ENCODE measurements around the gene PSD.
A peak's percentile ranks its signal among the peaks of the same experiment; 100 is the strongest.

PSD gene

GRCh38 chr10:102424145-102424544 is 5.6 kb upstream of the PSD start:
- H3K36me3 ChIP-seq (ENCODE audit: control insufficient read depth, insufficient read depth, low read length), result peaks cover 8% of the 10 kb centered on the region
- H3K9me3 ChIP-seq (ENCODE audit: control insufficient read depth, insufficient read depth, low read length), result no peaks in the 10 kb centered on the region
- no peak overlapping the region for H3K4me3 ChIP-seq (ENCODE audit: low read depth, low read length)
- H3K27me3 ChIP-seq (ENCODE audit: control insufficient read depth, insufficient read depth, low read length), result no peaks in the 10 kb centered on the region
- H3K9ac ChIP-seq (ENCODE audit: low read depth, low read length), result no peak overlapping the region
- peaks cover 2% of the 10 kb centered on the region for H3K4me1 ChIP-seq (ENCODE audit: control insufficient read depth, insufficient read depth, low read length)

GRCh38 chr10:102423372-102423968 is 4.9 kb upstream of the PSD start:
- Histone ChIP-seq H3K9ac (ENCODE audit: low read depth, low read length) (no peak overlapping the region), H3K4me3 (ENCODE audit: low read depth, low read length) (no peak overlapping the region), H3K4me1 (ENCODE audit: control insufficient read depth, insufficient read depth, low read length) (peaks cover 2% of the 10 kb centered on the region), H3K27me3 (ENCODE audit: control insufficient read depth, insufficient read depth, low read length) (no peaks in the 10 kb centered on the region), H3K36me3 (ENCODE audit: control insufficient read depth, insufficient read depth, low read length) (peaks cover 8% of the 10 kb centered on the region), H3K9me3 (ENCODE audit: control insufficient read depth, insufficient read depth, low read length) (no peaks in the 10 kb centered on the region)

GRCh38 chr10:102422545-102423129 is 4.1 kb upstream of the PSD start:
- peak overlapping the region; percentile 60 for H3K9ac ChIP-seq (ENCODE audit: low read depth, low read length)
- peaks cover 2% of the 10 kb centered on the region for H3K4me1 ChIP-seq (ENCODE audit: control insufficient read depth, insufficient read depth, low read length)
- H3K27me3 ChIP-seq (ENCODE audit: control insufficient read depth, insufficient read depth, low read length), result no peaks in the 10 kb centered on the region
- peaks cover 8% of the 10 kb centered on the region for H3K36me3 ChIP-seq (ENCODE audit: control insufficient read depth, insufficient read depth, low read length)
- H3K9me3 ChIP-seq (ENCODE audit: control insufficient read depth, insufficient read depth, low read length), result no peaks in the 10 kb centered on the region
- peak overlapping the region; percentile 87 for H3K4me3 ChIP-seq (ENCODE audit: low read depth, low read length)

- peaks cover 2% of the 10 kb centered on the region for H3K4me1 ChIP-seq (ENCODE audit: control insufficient read depth, insufficient read depth, low read length)
- peak overlapping the region; percentile 77 for H3K9ac ChIP-seq (ENCODE audit: low read depth, low read length)
These were observed 3.4 kb upstream of the PSD start for GRCh38 chr10:102421757-102422512.

GRCh38 chr10:102421507-102421756 is 2.8 kb upstream of the PSD start:
- peak overlapping the region; percentile 77 for H3K9ac ChIP-seq (ENCODE audit: low read depth, low read length)
- peaks cover 2% of the 10 kb centered on the region for H3K4me1 ChIP-seq (ENCODE audit: control insufficient read depth, insufficient read depth, low read length)
- H3K9me3 ChIP-seq (ENCODE audit: control insufficient read depth, insufficient read depth, low read length), result no peaks in the 10 kb centered on the region
- H3K36me3 ChIP-seq (ENCODE audit: control insufficient read depth, insufficient read depth, low read length), result peaks cover 8% of the 10 kb centered on the region
- H3K27me3 ChIP-seq (ENCODE audit: control insufficient read depth, insufficient read depth, low read length), result no peaks in the 10 kb centered on the region
- peak overlapping the region; percentile 87 for H3K4me3 ChIP-seq (ENCODE audit: low read depth, low read length)

More at GRCh38 chr10:102421757-102422512, 3.4 kb upstream of the PSD start:
- peak overlapping the region; percentile 87 for H3K4me3 ChIP-seq (ENCODE audit: low read depth, low read length)
- peaks cover 8% of the 10 kb centered on the region for H3K36me3 ChIP-seq (ENCODE audit: control insufficient read depth, insufficient read depth, low read length)
- H3K9me3 ChIP-seq (ENCODE audit: control insufficient read depth, insufficient read depth, low read length), result no peaks in the 10 kb centered on the region
- H3K27me3 ChIP-seq (ENCODE audit: control insufficient read depth, insufficient read depth, low read length), result no peaks in the 10 kb centered on the region

- Histone ChIP-seq H3K9me3 (ENCODE audit: control insufficient read depth, insufficient read depth, low read length) (no peaks in the 10 kb centered on the region), H3K36me3 (ENCODE audit: control insufficient read depth, insufficient read depth, low read length) (peaks cover 8% of the 10 kb centered on the region), H3K27me3 (ENCODE audit: control insufficient read depth, insufficient read depth, low read length) (no peaks in the 10 kb centered on the region), H3K4me1 (ENCODE audit: control insufficient read depth, insufficient read depth, low read length) (peaks cover 2% of the 10 kb centered on the region), H3K4me3 (ENCODE audit: low read depth, low read length) (peak within 1 kb of the TSS; percentile 87), H3K9ac (ENCODE audit: low read depth, low read length) (peak within 1 kb of the TSS; percentile 77)
These were observed 2.3 kb upstream of the PSD start, which contains the start of gene FBXL15 for GRCh38 chr10:102420714-102421506. TSS of gene FBXL15 (plus strand) at chr10:102420836. CDS start at chr10:102421130, 294 bp downstream.

GRCh38 chr10:102420181-102420713 is 1.7 kb upstream of the PSD start:
- H3K9ac ChIP-seq (ENCODE audit: low read depth, low read length), result peak overlapping the region; percentile 48
- no peaks in the 10 kb centered on the region for H3K27me3 ChIP-seq (ENCODE audit: control insufficient read depth, insufficient read depth, low read length)
- H3K4me3 ChIP-seq (ENCODE audit: low read depth, low read length), result peak overlapping the region; percentile 87
- H3K4me1 ChIP-seq (ENCODE audit: control insufficient read depth, insufficient read depth, low read length), result peaks cover 2% of the 10 kb centered on the region
- peaks cover 8% of the 10 kb centered on the region for H3K36me3 ChIP-seq (ENCODE audit: control insufficient read depth, insufficient read depth, low read length)
- H3K9me3 ChIP-seq (ENCODE audit: control insufficient read depth, insufficient read depth, low read length), result no peaks in the 10 kb centered on the region

- peaks cover 2% of the 10 kb centered on the region for H3K4me1 ChIP-seq (ENCODE audit: control insufficient read depth, insufficient read depth, low read length)
- no peak overlapping the region for H3K9ac ChIP-seq (ENCODE audit: low read depth, low read length)
- H3K27me3 ChIP-seq (ENCODE audit: control insufficient read depth, insufficient read depth, low read length), result no peaks in the 10 kb centered on the region
- no peaks in the 10 kb centered on the region for H3K9me3 ChIP-seq (ENCODE audit: control insufficient read depth, insufficient read depth, low read length)
- peak overlapping the region; percentile 87 for H3K4me3 ChIP-seq (ENCODE audit: low read depth, low read length)
- peaks cover 8% of the 10 kb centered on the region for H3K36me3 ChIP-seq (ENCODE audit: control insufficient read depth, insufficient read depth, low read length)
These were observed 940 bp upstream of the PSD start for GRCh38 chr10:102419269-102420180.

GRCh38 chr10:102416695-102417094 is 1.9 kb downstream of the PSD start:
- no peaks in the 10 kb centered on the region for H3K4me1 ChIP-seq (ENCODE audit: control insufficient read depth, insufficient read depth, low read length)
- no peaks in the 10 kb centered on the region for H3K9me3 ChIP-seq (ENCODE audit: control insufficient read depth, insufficient read depth, low read length)
- no peak overlapping the region for H3K9ac ChIP-seq (ENCODE audit: low read depth, low read length)
- H3K36me3 ChIP-seq (ENCODE audit: control insufficient read depth, insufficient read depth, low read length), result no peaks in the 10 kb centered on the region
- H3K27me3 ChIP-seq (ENCODE audit: control insufficient read depth, insufficient read depth, low read length), result peaks cover 5% of the 10 kb centered on the region
- no peak overlapping the region for H3K4me3 ChIP-seq (ENCODE audit: low read depth, low read length)

GRCh38 chr10:102416283-102416682 is 2.3 kb downstream of the PSD start:
- Histone ChIP-seq H3K4me3 (ENCODE audit: low read depth, low read length) (no peak overlapping the region), H3K27me3 (ENCODE audit: control insufficient read depth, insufficient read depth, low read length) (peaks cover 9% of the 10 kb centered on the region), H3K9ac (ENCODE audit: low read depth, low read length) (no peak overlapping the region), H3K36me3 (ENCODE audit: control insufficient read depth, insufficient read depth, low read length) (no peaks in the 10 kb centered on the region), H3K4me1 (ENCODE audit: control insufficient read depth, insufficient read depth, low read length) (peaks cover 4% of the 10 kb centered on the region), H3K9me3 (ENCODE audit: control insufficient read depth, insufficient read depth, low read length) (no peaks in the 10 kb centered on the region)

GRCh38 chr10:102414749-102415148 is 3.8 kb downstream of the PSD start:
- H3K4me3 ChIP-seq (ENCODE audit: low read depth, low read length), result no peak overlapping the region
- no peaks in the 10 kb centered on the region for H3K9me3 ChIP-seq (ENCODE audit: control insufficient read depth, insufficient read depth, low read length)
- H3K27me3 ChIP-seq (ENCODE audit: control insufficient read depth, insufficient read depth, low read length), result peaks cover 22% of the 10 kb centered on the region
- H3K9ac ChIP-seq (ENCODE audit: low read depth, low read length), result no peak overlapping the region
- H3K36me3 ChIP-seq (ENCODE audit: control insufficient read depth, insufficient read depth, low read length), result no peaks in the 10 kb centered on the region
- peaks cover 11% of the 10 kb centered on the region for H3K4me1 ChIP-seq (ENCODE audit: control insufficient read depth, insufficient read depth, low read length)
